SK-N-MC (cell line): ENCODE measurements around the gene IGF2BP3.

Experiments used
- DNase-seq: peaks from one replicate; pipeline ENCODE4 v3.0.0-alpha.2; 2011; ENCODE audit warnings: low read depth, low spot score
- H3K27ac ChIP-seq: fragments of 200-600 bp; sonication (generic); 2 replicates; pipeline ENCODE4 v1.5.1; 2016; ENCODE audit warnings: mixed run types
- H3K36me3 ChIP-seq: fragments of 200-600 bp; sonication (generic); 2 replicates; pipeline ENCODE4 v1.6.1; 2017; ENCODE audit warnings: antibody characterized with exemption, low read length, mixed read lengths; ENCODE audit not compliant: insufficient read depth
- H3K4me3 ChIP-seq: fragments of 200-600 bp; sonication (generic); 2 replicates; pipeline ENCODE4 v1.5.1; 2016
- H3K9ac ChIP-seq: fragments of 200-600 bp; sonication (generic); 2 replicates; pipeline ENCODE4 v1.8.0; 2017; ENCODE audit warnings: mixed run types, mixed read lengths; ENCODE audit not compliant: insufficient read length
- H3K9me3 ChIP-seq: fragments of 200-600 bp; sonication (generic); 2 replicates; pipeline ENCODE4 v1.6.1; 2017; ENCODE audit warnings: low read depth, mild to moderate bottlenecking, antibody characterized with exemption, low read length, moderate library complexity, mixed read lengths
- EZH2 ChIP-seq: fragments of 200-600 bp; sonication (generic); IDR thresholded peaks from one replicate; pipeline ENCODE4 v1.6.1; 2017; ENCODE audit warnings: antibody characterized with exemption
- FOXP2 ChIP-seq: optimal IDR thresholded peaks from 2 replicates; pipeline ENCODE3; 2011; ENCODE audit warnings: mild to moderate bottlenecking, moderate library complexity; ENCODE audit not compliant: insufficient read depth; ENCODE audit errors: extremely low read length, control extremely low read depth
- POLR2AphosphoS5 ChIP-seq: IDR thresholded peaks from 2 replicates; pipeline ENCODE4 v1.6.1; 2012; ENCODE audit warnings: mild to moderate bottlenecking, low read depth, low read length, borderline replicate concordance

IGF2BP3 gene

GRCh38 chr7:23486002-23486773, 15.9 kb upstream of the IGF2BP3 start:
- Histone ChIP-seq H3K9ac (no peak overlapping the region), H3K9me3 (no peaks in the 10 kb centered on the region), H3K4me3 (no peak overlapping the region), H3K36me3 (no peaks in the 10 kb centered on the region), H3K27ac (no peak overlapping the region)
- no peak for DNase-seq
- TF ChIP-seq POLR2AphosphoS5 (no peak), FOXP2 (no peak), EZH2 (no peak)

DNA sequence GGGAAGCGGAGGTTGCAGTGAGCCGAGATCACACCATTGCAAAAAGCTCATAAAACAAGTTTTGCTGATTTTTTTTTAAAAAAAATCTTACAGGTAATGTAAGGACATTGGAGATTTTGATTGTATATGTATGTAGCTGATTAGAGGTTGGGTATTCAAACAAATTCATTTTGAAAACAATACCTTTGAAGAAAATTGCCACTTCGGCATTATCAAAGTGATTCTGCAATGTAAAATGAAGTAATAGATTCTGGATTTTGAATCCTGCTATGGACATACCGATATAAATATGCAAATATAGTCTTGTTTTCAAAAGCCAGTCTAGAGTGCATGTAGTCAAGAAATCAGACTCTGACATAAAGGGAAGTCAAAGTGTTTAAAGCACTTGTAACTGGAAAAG, 12.4 kb upstream of the IGF2BP3 start:
- Histone ChIP-seq H3K9me3 (no peaks in the 10 kb centered on the region), H3K36me3 (no peaks in the 10 kb centered on the region), H3K27ac (no peak overlapping the region), H3K4me3 (no peak overlapping the region), H3K9ac (no peak overlapping the region)
- TF ChIP-seq FOXP2: no peak
- TF ChIP-seq EZH2: no peak
- TF ChIP-seq POLR2AphosphoS5: no peak
- no peak for DNase-seq

- peak overlapping the region; percentile 14 for H3K9ac ChIP-seq
- no peak for DNase-seq
- H3K4me3 ChIP-seq: peak overlapping the region; percentile 42; the same call in 1 of the 2 replicates
- H3K9me3 ChIP-seq: no peaks in the 10 kb centered on the region
- peak overlapping the region; percentile 33 for H3K27ac ChIP-seq
- no peak for TF ChIP-seq EZH2
- no peak for TF ChIP-seq POLR2AphosphoS5
- TF ChIP-seq FOXP2: no peak
- H3K36me3 ChIP-seq: no peaks in the 10 kb centered on the region
Observed at GRCh38 chr7:23477962-23478866, 7.9 kb upstream of the IGF2BP3 start.

GRCh38 chr7:23477157-23477499, 6.8 kb upstream of the IGF2BP3 start:
- Histone ChIP-seq H3K27ac (peak overlapping the region; percentile 83), H3K9ac (peak overlapping the region; percentile 93), H3K36me3 (no peaks in the 10 kb centered on the region), H3K9me3 (no peaks in the 10 kb centered on the region), H3K4me3 (peak overlapping the region; percentile 85)
- no peak for DNase-seq
- TF ChIP-seq EZH2: no peak
- TF ChIP-seq POLR2AphosphoS5: no peak
- TF ChIP-seq FOXP2: no peak

DNA sequence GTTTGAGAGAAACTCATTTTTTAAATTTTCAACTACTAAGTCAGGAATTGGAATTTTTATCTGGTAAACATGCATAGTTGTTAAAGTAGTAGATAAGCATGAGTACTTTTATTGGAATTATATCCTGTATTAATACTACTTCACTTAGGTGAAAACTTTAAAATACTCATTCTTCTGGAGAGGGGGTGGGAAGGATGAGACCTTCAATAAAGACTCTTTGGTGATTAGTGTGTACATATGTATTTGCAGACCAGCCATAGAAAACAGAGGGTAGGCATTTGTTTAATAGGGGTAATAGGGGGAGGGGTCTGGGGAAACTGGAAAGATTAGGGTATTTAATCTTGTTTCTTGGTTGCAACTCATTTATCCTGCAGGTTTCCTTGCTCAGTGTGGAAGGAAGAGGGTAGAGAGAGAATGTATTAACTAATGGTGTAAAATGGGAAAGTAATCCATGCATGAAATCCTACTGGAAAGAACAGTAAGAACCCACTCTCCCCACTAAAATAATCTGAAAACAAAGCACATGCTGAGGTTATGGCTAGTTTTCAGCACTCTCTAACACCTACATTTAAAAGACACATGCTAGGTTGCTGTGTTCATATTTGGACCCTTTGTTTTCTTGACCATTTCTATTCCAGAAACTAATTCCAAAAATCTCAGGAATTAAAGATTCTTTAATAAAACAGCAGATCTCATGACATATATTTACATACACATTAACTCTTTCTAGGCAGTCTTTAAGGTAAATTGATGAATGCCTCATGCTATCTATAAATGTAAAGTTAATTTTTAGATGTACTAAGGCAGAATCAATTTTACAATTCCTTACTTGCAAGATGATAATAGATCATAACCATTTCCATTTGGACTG, 6.2 kb upstream of the IGF2BP3 start:
- TF ChIP-seq POLR2AphosphoS5: no peak
- no peak for TF ChIP-seq EZH2
- TF ChIP-seq FOXP2: no peak

DNA sequence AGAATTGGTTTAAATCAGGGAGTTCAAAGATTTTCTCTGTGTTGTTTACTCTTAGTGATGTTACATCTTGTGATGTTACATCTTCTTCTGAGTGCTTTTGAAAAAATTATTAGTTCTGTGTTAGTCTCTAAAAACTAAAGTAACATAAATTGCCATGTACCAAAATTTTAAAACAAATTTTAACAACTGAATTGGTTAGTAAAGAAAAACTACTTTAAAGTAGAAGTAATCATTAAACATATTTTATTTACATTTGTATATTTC, 5.2 kb upstream of the IGF2BP3 start:
- Histone ChIP-seq H3K27ac (peak overlapping the region; percentile 89), H3K9ac (peak overlapping the region; percentile 93), H3K4me3 (peak overlapping the region; percentile 85), H3K9me3 (no peaks in the 10 kb centered on the region), H3K36me3 (no peaks in the 10 kb centered on the region)
- TF ChIP-seq EZH2: no peak
- DNase-seq: no peak

More for the DNA sequence above, 6.2 kb upstream of the IGF2BP3 start:
- no peak for DNase-seq
- Histone ChIP-seq H3K36me3 (no peaks in the 10 kb centered on the region), H3K9me3 (no peaks in the 10 kb centered on the region), H3K27ac (peak overlapping the region; percentile 83), H3K4me3 (peak overlapping the region; percentile 85), H3K9ac (peak overlapping the region; percentile 93)

DNA sequence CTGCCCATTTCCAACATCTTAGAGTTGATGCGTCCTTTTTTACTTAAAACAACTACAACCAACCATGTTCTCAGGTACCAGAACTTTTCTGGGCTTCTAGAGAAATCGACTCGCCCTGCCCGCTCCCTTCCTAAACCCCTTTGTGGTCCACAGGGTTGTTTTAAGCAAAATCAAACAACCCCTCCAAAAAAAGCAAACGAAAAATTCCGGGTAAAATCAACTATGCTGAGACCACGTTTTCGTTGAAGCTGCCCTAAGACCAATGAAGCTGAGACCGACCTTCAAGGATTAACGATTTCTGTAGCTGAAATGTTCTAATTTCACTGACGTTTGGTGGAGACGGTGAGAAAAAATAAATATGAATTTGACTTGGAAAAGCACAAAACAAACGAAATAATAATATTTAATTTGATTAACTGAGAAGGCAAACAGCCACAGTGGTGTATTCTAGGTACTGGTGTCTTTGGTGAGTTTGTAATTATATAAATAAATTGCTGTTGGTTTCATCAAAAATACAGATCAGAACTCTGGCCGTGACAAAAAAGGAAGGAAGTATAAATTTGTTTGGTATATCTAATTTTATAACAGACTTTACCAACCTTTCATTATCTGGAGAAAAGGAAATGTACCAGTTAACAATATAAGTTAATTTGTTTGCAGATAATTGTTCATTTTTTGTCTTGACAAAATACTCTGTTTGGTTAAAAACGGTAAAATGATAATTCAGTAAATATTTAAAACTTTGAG, 4.7 kb upstream of the IGF2BP3 start:
- TF ChIP-seq POLR2AphosphoS5 (0 out of 2 replicates have a peak, but pooled peaks have one; percentile 3), FOXP2 (no peak)
- H3K4me3 ChIP-seq: peak overlapping the region; percentile 85
- H3K9ac ChIP-seq: peak overlapping the region; percentile 93
- no peak for DNase-seq
- H3K36me3 ChIP-seq: no peaks in the 10 kb centered on the region
- H3K9me3 ChIP-seq: no peaks in the 10 kb centered on the region
- H3K27ac ChIP-seq: peak overlapping the region; percentile 89
